Measurements from ENCODE around the gene ARSD.

DNA sequence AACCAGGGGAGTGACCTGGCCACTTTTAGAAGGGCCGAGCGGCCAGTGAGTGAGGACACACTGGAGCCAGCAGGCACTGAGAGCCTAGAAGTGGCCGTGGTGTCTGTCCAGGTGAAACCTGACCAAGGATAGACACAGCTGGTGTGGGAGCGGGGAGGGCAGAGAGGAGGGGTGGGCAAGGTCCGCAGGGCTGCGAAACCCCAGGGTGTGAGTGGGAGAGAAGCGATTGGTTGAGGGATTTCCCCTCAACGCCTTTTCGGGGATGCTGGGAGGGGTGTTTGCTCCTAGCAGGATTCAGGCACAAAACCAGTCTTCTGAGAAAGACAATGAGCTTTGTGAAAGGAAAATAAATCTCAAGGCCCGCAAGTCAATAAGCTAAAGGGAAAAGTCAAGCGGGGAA, 33.2 kb upstream of the ARSD start:
- TF ChIP-seq POLR2AphosphoS5 (IDR thresholded peaks at IDR 0.05; ENCODE audit: borderline replicate concordance, low read depth, low read length) (no peak), EZH2 (IDR thresholded peaks at IDR 0.05) (no peak), FOXP2 (optimal IDR thresholded peaks at IDR 0.05; ENCODE audit: control extremely low read depth, extremely low read length, insufficient read depth) (no peak)

All from SK-N-MC (cell line).